BLaER1 treated with 17β-estradiol and CSF1 and Interleukin-3, amounts not matched to agents 10 nM and 100 nM (cell line): ENCODE data around the gene GALNT18.

Experiments
- H3K27ac ChIP-seq, 11 experiments: shearing (Covaris generic); formaldehyde crosslinking; 2 replicates each; pipeline ENCODE4 v1.8.1; 2022
- H3K27me3 ChIP-seq, 11 experiments: shearing (Covaris generic); formaldehyde crosslinking; 2 replicates each; pipeline ENCODE4 v1.8.1; 2022
- H3K36me3 ChIP-seq, 11 experiments: shearing (Covaris generic); formaldehyde crosslinking; 2 replicates each; pipeline ENCODE4 v1.8.1; 2022
- H3K4me1 ChIP-seq, 10 experiments: shearing (Covaris generic); formaldehyde crosslinking; 2 replicates each; pipeline ENCODE4 v1.8.1; 2022
- H3K4me2 ChIP-seq, 11 experiments: shearing (Covaris generic); formaldehyde crosslinking; 2 replicates each; pipeline ENCODE4 v1.8.1; 2022
- H3K4me3 ChIP-seq, 10 experiments: shearing (Covaris generic); formaldehyde crosslinking; 2 replicates each; pipeline ENCODE4 v1.8.1; 2022
- H3K9ac ChIP-seq, 11 experiments: shearing (Covaris generic); formaldehyde crosslinking; 2 replicates each; pipeline ENCODE4 v1.8.1; 2022
- H3K9me3 ChIP-seq, 11 experiments: shearing (Covaris generic); formaldehyde crosslinking; replicated peaks in 1 of 11; 2 replicates each; pipeline ENCODE4 v1.8.1; 2022
- H4K20me1 ChIP-seq, 11 experiments: shearing (Covaris generic); formaldehyde crosslinking; 2 replicates each; pipeline ENCODE4 v1.8.1; 2022
- Cebpa-rat ChIP-seq, 11 experiments: shearing (Covaris generic); IDR thresholded peaks; 2 replicates each; pipeline ENCODE4 v1.8.1; 2022

The GALNT18 gene

DNA sequence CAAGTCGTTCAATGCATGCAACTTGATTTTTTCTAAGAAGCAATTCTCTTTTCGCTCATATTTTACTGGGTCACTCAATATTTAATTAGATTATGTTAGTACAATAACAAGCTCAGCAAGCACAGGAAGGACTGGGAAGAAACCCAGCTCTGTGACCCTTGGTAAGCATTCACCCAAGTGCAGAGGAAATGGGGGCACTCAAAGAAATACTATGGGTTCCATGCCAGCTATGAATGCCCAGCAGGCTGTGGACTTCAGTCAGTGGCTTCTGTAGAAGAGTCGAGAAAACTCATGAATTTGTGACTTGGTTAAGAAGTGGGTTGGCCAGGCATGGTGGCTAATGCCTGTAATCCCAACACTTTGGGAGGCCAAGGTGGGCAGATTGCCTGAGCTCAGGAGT lies 123.6 kb downstream of the GALNT18 start:
- Histone ChIP-seq H3K9me3 (no peaks in the 10 kb centered on the region), H3K4me3 (no peak overlapping the region), H3K36me3 (no peaks in the 10 kb centered on the region), H3K9ac (no peak overlapping the region), H4K20me1 (no peaks in the 10 kb centered on the region; a peak in 2 of 22 replicates), H3K4me1 (no peaks in the 10 kb centered on the region), H3K4me2 (no peak overlapping the region), H3K27me3 (no peaks in the 10 kb centered on the region), H3K27ac (no peak overlapping the region)
- TF ChIP-seq Cebpa-rat (IDR thresholded peaks at IDR 0.05) = no peak

DNA sequence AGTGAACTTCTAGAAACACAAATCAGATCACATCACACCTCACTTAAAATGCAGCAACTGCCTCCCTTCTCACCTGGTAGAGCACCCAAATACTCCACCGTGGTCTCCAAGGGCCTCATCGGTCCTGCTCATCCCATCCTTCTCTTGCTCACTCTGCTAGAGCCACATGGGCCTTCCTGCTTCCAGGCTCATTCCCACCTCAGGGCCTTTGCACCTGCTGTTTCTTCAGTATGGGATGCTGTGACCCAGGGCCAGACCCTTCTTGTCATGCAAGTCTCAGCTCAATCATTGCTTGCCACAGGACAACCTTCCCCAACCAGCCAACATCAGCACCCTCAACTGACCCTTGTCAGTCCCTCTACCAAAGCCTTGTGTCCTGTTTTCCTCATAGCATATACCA lies 124.9 kb downstream of the GALNT18 start:
- no peak for TF ChIP-seq Cebpa-rat (IDR thresholded peaks at IDR 0.05)
- Histone ChIP-seq H3K36me3 (no peaks in the 10 kb centered on the region), H3K4me2 (no peak overlapping the region), H4K20me1 (no peaks in the 10 kb centered on the region; a peak in 2 of 22 replicates), H3K4me3 (no peak overlapping the region), H3K4me1 (no peaks in the 10 kb centered on the region), H3K27me3 (no peaks in the 10 kb centered on the region), H3K9ac (no peak overlapping the region), H3K9me3 (no peaks in the 10 kb centered on the region), H3K27ac (no peak overlapping the region)

DNA sequence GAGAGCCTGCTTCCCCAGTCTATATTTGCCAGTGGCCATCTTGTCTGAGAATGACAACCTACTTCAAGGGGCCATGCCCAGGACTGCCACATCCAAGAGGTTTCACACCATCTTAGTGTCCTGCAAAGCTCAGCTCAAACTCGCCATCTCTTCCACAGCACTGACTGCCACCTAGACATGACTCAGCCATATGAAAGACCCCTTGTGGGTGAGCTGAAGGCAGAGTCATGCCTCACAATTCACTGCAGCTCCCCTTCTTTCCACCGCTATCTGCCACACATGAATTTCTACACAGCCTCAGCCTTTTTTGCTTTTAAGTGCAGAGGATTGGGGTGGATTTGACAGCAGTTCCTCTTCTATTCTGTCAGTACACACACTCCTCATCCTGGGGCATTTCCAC lies 127.5 kb downstream of the GALNT18 start:
- Histone ChIP-seq H3K9ac (no peak overlapping the region), H3K9me3 (no peaks in the 10 kb centered on the region), H3K4me1 (no peaks in the 10 kb centered on the region), H3K4me2 (no peak overlapping the region), H3K27me3 (no peaks in the 10 kb centered on the region), H3K36me3 (no peaks in the 10 kb centered on the region), H4K20me1 (no peaks in the 10 kb centered on the region; a peak in 1 of 22 replicates), H3K27ac (no peak overlapping the region), H3K4me3 (no peak overlapping the region)
- no peak for TF ChIP-seq Cebpa-rat (IDR thresholded peaks at IDR 0.05)

DNA sequence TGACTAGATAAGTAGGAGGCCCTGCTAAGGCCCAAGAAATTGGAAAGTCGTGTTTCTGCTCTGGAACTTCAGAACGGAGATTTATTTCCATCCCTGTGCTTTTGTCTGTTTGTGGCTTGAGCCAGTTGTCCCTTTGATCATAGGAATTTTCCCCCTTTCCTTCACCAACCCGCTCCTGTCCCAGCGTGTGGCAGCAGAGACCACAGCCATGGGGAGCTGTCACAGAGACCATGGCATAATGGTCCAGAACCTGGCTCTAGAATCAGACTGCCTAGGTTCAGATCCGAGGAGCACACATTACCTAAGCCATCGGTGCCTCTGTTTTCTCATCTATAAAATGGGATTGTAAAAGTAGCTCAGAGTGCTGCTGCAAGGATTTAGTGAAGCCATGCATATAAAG lies 128.1 kb downstream of the GALNT18 start:
- H3K4me1 ChIP-seq = no peaks in the 10 kb centered on the region
- H3K4me3 ChIP-seq = no peak overlapping the region
- H3K27me3 ChIP-seq = no peaks in the 10 kb centered on the region
- no peak overlapping the region for H3K27ac ChIP-seq
- no peak overlapping the region for H3K9ac ChIP-seq
- TF ChIP-seq Cebpa-rat (IDR thresholded peaks at IDR 0.05) = no peak
- H3K9me3 ChIP-seq = no peaks in the 10 kb centered on the region
- H4K20me1 ChIP-seq = no peaks in the 10 kb centered on the region; a peak in 1 of 22 replicates
- H3K36me3 ChIP-seq = no peaks in the 10 kb centered on the region
- no peak overlapping the region for H3K4me2 ChIP-seq

DNA sequence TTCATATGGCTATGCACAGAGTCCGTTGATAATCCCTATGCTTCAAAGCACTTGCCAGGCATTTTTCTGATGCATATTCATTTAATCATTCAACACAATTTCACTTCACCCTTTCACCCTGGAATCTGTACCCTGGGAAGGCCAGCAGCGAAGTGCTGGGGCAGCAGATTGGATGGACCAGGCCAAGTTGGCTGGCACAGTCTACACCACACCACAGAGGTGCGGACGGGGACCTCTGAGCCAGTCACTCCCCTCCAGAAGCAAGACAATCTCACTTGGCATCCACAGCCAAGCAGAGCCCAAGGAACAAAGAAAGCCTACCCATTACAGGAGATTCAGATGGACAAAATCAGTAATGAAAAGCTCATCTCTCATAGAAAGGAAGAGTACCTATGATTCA lies 130.2 kb downstream of the GALNT18 start:
- Histone ChIP-seq H3K9ac (no peak overlapping the region), H3K27me3 (no peaks in the 10 kb centered on the region), H3K4me1 (no peaks in the 10 kb centered on the region), H3K4me2 (no peak overlapping the region), H3K36me3 (no peaks in the 10 kb centered on the region), H3K27ac (no peak overlapping the region), H3K4me3 (no peak overlapping the region), H4K20me1 (no peaks in the 10 kb centered on the region), H3K9me3 (no peaks in the 10 kb centered on the region)
- no peak for TF ChIP-seq Cebpa-rat (IDR thresholded peaks at IDR 0.05)

DNA sequence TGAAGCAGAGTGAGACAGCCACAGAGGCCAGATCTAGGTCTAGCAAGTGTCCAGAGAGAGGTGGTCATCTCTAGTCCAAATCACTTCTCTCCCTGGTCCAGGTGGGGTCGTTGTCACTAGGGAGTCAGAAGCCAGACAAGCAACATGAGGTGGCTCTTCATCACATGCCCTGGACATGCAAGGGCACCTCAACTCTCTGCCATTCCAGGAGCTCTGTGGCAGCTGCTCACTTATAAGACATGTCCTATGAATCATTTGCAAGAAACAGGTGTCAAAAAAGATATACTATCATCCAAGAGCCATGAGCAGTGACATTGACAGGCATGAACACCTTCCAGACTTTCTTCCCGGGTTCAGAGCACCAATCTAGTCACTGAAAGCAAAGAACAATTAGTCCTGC lies 130.8 kb downstream of the GALNT18 start:
- TF ChIP-seq Cebpa-rat (IDR thresholded peaks at IDR 0.05) = no peak
- Histone ChIP-seq H3K36me3 (no peaks in the 10 kb centered on the region), H3K27ac (no peak overlapping the region), H3K9me3 (no peaks in the 10 kb centered on the region), H3K9ac (no peak overlapping the region), H3K4me2 (no peak overlapping the region), H3K27me3 (no peaks in the 10 kb centered on the region), H3K4me3 (no peak overlapping the region), H3K4me1 (no peaks in the 10 kb centered on the region), H4K20me1 (no peaks in the 10 kb centered on the region)

DNA sequence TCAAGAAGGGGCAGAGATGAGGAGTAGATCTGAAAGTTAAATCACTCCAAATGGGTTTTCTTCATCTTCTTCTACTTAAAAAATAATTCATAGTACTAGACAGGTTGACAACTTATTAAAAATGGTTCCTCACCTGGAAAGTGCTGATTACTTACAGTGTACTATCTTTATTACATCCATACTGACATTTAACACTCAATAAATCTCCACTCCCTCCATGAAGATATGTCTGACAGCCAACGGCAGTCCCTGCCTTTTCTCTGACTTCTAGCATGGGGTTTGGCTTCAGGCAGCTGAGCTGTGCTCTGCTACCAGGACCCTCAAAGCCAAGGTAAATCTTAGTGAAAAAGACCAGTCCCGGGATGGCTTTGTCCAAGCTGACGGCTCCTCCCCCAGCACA lies 135.4 kb downstream of the GALNT18 start:
- H3K4me3 ChIP-seq = no peak overlapping the region
- TF ChIP-seq Cebpa-rat (IDR thresholded peaks at IDR 0.05) = no peak
- no peaks in the 10 kb centered on the region for H3K4me1 ChIP-seq
- H3K9ac ChIP-seq = no peak overlapping the region
- no peaks in the 10 kb centered on the region for H3K36me3 ChIP-seq
- no peaks in the 10 kb centered on the region for H3K9me3 ChIP-seq
- H3K4me2 ChIP-seq = no peak overlapping the region
- no peaks in the 10 kb centered on the region for H3K27me3 ChIP-seq
- H4K20me1 ChIP-seq = no peaks in the 10 kb centered on the region; a peak in 1 of 22 replicates
- no peak overlapping the region for H3K27ac ChIP-seq

DNA sequence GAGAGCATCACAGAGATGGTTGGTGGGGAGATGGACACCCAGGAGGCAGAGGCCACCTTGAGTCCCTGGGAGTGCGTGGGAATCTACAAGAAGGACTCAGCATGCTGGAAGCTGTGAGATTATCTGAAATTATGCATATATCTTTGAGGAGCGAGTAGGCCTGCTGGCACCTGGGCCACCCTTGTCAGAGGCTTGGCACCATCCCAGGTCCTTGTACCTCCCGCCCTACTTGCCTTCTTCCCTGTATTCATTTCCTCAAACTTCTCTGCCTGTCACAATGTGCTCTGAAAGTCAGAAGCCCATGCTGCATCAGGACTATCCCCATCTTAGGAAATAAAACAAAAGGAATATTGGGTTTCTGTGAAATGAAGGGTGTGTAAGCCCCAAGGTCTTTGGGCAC lies 135.8 kb downstream of the GALNT18 start:
- Histone ChIP-seq H3K9ac (no peak overlapping the region), H3K27ac (no peak overlapping the region), H3K36me3 (no peaks in the 10 kb centered on the region), H3K4me3 (no peak overlapping the region), H4K20me1 (no peaks in the 10 kb centered on the region; a peak in 1 of 22 replicates), H3K4me1 (no peaks in the 10 kb centered on the region), H3K4me2 (no peak overlapping the region), H3K9me3 (no peaks in the 10 kb centered on the region), H3K27me3 (no peaks in the 10 kb centered on the region)
- TF ChIP-seq Cebpa-rat (IDR thresholded peaks at IDR 0.05) = no peak

DNA sequence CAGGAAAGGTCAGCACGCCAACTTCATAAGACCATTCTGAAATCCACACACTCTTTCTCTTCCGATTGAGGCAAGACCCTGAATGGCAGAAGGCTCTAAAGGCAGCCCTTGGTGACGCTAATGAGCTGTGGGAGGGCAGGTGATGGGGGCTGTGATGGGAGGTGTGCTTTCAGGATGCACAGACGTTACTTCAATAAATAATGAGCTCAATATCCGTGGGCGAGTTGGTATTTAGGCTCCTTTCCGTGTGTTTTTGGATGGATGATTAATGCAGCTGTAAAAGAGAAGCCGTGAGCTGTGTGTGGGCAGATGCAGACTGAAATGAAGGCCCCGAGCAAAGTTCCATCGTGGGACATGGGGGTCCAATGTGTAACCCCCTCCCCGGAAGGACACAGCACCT lies 138.2 kb downstream of the GALNT18 start:
- Histone ChIP-seq H3K9me3 (no peaks in the 10 kb centered on the region), H3K27ac (no peak overlapping the region), H4K20me1 (no peaks in the 10 kb centered on the region; a peak in 1 of 22 replicates), H3K9ac (no peak overlapping the region), H3K4me3 (no peak overlapping the region), H3K4me2 (no peak overlapping the region), H3K27me3 (no peaks in the 10 kb centered on the region), H3K4me1 (peaks cover 0 to 1% (median 0%) of the 10 kb centered on the region in 10 experiments; a peak in 1 of 20 replicates), H3K36me3 (no peaks in the 10 kb centered on the region)
- no peak for TF ChIP-seq Cebpa-rat (IDR thresholded peaks at IDR 0.05)

DNA sequence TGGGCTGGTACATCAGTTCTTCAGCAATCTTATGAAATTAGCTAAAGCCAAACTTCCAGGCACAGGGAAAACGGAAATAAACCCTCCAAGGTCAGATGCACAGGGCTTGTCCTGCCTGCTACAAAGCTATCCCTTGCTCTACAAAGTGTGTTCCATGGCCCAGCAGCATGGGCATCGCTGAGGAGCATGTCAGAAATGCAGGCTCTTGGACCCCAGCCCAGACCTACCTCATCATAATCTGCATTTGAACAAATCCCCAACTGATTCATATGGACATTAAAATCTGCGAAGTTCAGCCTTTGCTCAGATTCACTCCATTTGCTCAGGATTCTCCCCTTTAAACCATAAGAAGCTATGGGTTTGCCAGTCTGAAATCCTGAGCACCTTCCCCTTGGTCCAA lies 139.1 kb downstream of the GALNT18 start:
- no peaks in the 10 kb centered on the region; a peak in 1 of 22 replicates for H4K20me1 ChIP-seq
- no peak overlapping the region for H3K9ac ChIP-seq
- no peaks in the 10 kb centered on the region for H3K9me3 ChIP-seq
- no peak overlapping the region for H3K4me2 ChIP-seq
- H3K4me3 ChIP-seq = no peak overlapping the region
- H3K36me3 ChIP-seq = no peaks in the 10 kb centered on the region
- H3K4me1 ChIP-seq = peaks cover 0 to 10% (median 3%) of the 10 kb centered on the region in 10 experiments; a peak in 10 of 20 replicates
- TF ChIP-seq Cebpa-rat (IDR thresholded peaks at IDR 0.05) = no peak
- no peak overlapping the region for H3K27ac ChIP-seq
- H3K27me3 ChIP-seq = no peaks in the 10 kb centered on the region
